GM18951 (cell line): ENCODE measurements around the gene GSTT2B.
"Not testable (repeated sequence)": the region's sequence is repeated elsewhere in the genome, so short reads cannot be mapped to it uniquely, and the experiment has no call there.

Experiments used
- POLR2A ChIP-seq: IDR thresholded peaks from 4 replicates; pipeline ENCODE4 v1.6.1; 2011; ENCODE audit warnings: mild to moderate bottlenecking; ENCODE audit not compliant: insufficient read length, insufficient read depth; ENCODE audit errors: extremely low read depth
- in situ Hi-C: fragments of 300-500 bp; cut with MboI; formaldehyde crosslinking; loops from one replicate; pipeline ENCODE4 v1.12.0; 2022; ENCODE audit warnings: low sequenced_read_pairs, mixed read lengths, inconsistent platforms; ENCODE audit not compliant: unreplicated experiment

GSTT2B gene

GRCh38 chr22:23961084-23961771 is at the start of gene GSTT2B:
GSTT2B (minus strand) TSS chr22:23961195; CDS start chr22:23961131, 64 bp downstream.
- in situ Hi-C loops = not testable (repeated sequence)

- in situ Hi-C loops = no loop called here
These were observed 49.0 kb upstream of the GSTT2B start for GRCh38 chr22:24010018-24010391.

GRCh38 chr22:24009227-24010017 is 48.4 kb upstream of the GSTT2B start:
- in situ Hi-C loops = no loop called here
- TF ChIP-seq POLR2A = no peak

More at GRCh38 chr22:24010018-24010391, 49.0 kb upstream of the GSTT2B start:
- TF ChIP-seq POLR2A = no peak

GRCh38 chr22:24008381-24009226 is 47.6 kb upstream of the GSTT2B start:
- TF ChIP-seq POLR2A = no peak
- in situ Hi-C loops = no loop called here

- in situ Hi-C loops = no loop called here
- TF ChIP-seq POLR2A = no peak
These were observed 47.0 kb upstream of the GSTT2B start for GRCh38 chr22:24008022-24008283.

GRCh38 chr22:24007253-24008021 is 46.4 kb upstream of the GSTT2B start:
- no peak for TF ChIP-seq POLR2A
- in situ Hi-C loops = no loop called here

- in situ Hi-C loops = no loop called here
These were observed 45.9 kb upstream of the GSTT2B start for GRCh38 chr22:24006914-24007214.

GRCh38 chr22:24006207-24006913 is 45.4 kb upstream of the GSTT2B start:
- no peak for TF ChIP-seq POLR2A
- in situ Hi-C loops = no loop called here

More at GRCh38 chr22:24006914-24007214, 45.9 kb upstream of the GSTT2B start:
- no peak for TF ChIP-seq POLR2A

GRCh38 chr22:24005201-24005600 is 44.2 kb upstream of the GSTT2B start, which contains the start of gene GSTT4:
GSTT4 (minus strand) TSS chr22:24005453; CDS start chr22:24005356, 97 bp downstream.
- in situ Hi-C loops = no loop called here

GRCh38 chr22:24003887-24004286 is 42.9 kb upstream of the GSTT2B start:
- in situ Hi-C loops = no loop called here
- no peak for TF ChIP-seq POLR2A

More at GRCh38 chr22:24005201-24005600, 44.2 kb upstream of the GSTT2B start, which contains the start of gene GSTT4:
- TF ChIP-seq POLR2A = no peak

GRCh38 chr22:24002851-24003250 is 41.9 kb upstream of the GSTT2B start:
- TF ChIP-seq POLR2A = no peak
- in situ Hi-C loops = no loop called here

- in situ Hi-C loops = no loop called here
- TF ChIP-seq POLR2A = no peak
These were observed 41.3 kb upstream of the GSTT2B start for GRCh38 chr22:24002272-24002671.
